ENCODE results near the gene SRRM3.
A peak's percentile ranks its signal among the peaks of the same experiment; 100 is the strongest.
"Not testable (repeated sequence)": the region's sequence is repeated elsewhere in the genome, so short reads cannot be mapped to it uniquely, and the experiment has no call there.

SRRM3 gene

DNA sequence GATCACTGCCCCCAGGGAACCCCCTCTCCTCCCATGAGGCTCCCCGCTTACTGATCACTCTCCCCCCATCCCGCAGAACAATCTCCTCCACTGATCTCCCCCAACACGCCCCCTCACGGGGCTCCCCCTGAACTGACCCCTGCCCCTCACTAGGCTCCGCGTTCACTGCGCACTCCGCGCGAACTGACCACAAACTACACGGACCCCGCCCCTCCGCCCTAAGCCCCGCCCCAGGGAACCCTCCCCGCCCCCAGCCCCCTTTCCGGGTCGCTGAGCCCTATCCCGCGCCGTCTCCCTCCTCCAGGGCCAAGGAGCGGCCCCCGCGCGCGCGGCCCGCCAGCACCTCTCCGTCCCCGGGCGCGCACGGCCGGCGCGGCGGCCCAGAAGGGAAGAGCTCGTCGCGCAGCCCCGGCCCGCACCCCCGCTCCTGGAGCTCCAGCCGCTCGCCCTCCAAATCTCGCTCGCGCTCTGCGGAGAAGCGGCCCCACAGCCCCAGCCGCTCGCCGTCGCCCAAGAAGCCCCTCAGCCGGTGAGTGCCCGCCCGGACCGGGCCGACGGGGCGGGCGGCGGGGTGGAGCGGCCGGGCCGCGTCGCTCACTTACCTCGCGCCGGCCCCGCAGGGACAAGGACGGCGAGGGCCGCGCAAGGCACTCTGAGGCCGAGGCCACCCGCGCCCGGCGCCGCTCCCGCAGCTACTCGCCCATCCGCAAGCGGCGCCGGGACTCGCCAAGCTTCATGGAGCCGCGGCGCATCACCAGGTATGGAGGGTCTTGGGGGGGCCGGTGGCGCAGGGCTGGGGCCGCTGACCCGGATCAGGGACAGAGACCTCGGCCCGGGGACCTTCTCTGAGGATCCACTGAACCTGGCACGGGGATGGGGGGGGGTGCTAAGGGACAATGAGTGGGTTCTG, 80.9 kb downstream of the SRRM3 start:
- TF ChIP-seq, protein P1, sequence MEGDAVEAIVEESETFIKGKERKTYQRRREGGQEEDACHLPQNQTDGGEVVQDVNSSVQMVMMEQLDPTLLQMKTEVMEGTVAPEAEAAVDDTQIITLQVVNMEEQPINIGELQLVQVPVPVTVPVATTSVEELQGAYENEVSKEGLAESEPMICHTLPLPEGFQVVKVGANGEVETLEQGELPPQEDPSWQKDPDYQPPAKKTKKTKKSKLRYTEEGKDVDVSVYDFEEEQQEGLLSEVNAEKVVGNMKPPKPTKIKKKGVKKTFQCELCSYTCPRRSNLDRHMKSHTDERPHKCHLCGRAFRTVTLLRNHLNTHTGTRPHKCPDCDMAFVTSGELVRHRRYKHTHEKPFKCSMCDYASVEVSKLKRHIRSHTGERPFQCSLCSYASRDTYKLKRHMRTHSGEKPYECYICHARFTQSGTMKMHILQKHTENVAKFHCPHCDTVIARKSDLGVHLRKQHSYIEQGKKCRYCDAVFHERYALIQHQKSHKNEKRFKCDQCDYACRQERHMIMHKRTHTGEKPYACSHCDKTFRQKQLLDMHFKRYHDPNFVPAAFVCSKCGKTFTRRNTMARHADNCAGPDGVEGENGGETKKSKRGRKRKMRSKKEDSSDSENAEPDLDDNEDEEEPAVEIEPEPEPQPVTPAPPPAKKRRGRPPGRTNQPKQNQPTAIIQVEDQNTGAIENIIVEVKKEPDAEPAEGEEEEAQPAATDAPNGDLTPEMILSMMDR (IDR thresholded peaks at IDR 0.05): no peak
- Histone ChIP-seq H3K27ac (peak overlapping the region in 1 of 2 donors; percentile 67), H3K4me3 (peak overlapping the region; percentile 84)
- DNase-seq (ENCODE audit: low spot score): no peak

DNA sequence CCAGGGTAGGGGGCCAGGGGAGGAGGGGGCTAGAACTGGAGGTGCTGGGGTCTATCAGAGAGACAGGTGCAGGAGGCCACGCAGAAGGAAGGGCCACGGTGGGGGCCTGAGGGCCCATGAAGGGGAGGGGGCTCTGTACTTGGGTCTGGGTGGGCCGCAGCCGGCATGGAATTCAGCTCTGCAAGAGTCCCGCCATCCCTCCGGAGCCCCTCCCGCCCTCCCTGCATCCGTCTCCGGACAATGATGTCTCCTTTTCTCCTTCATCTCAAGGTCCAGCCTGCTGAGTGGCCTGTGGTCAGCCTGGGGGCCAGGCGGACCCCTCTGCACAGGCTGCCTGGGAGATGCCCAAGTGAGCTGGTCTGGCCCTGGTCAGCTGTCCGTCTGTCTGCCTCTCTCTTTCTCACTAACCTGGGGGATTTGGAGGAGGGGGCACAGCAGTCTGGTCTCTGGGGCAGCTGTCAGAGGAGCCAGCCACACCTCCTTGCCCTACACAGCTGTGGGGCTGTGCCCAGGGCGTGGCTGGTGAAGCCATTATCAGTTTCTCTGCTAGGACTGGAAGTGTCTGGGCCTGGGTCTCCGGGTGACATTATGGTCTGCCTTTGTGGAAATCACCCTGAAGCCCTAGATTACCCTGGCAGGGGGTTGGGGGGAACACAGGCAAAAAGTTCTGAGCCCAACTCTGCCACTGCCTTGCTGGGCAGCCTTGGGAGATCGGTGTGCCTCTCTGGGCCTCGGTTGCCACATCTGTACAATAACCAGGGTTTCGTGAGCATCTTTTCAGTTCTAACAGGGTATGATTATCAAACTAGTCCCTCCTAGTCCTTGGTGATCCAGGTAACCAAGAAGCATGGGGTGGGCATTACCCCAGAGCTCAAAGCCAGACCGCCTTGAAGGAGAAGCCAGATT, 81.8 kb downstream of the SRRM3 start:
- DNase-seq (ENCODE audit: low spot score): no peak
- Histone ChIP-seq H3K27ac (peak overlapping the region in 1 of 2 donors; percentile 67), H3K4me3 (peak overlapping the region; percentile 84)
- TF ChIP-seq, protein P1 (IDR thresholded peaks at IDR 0.05): no peak

DNA sequence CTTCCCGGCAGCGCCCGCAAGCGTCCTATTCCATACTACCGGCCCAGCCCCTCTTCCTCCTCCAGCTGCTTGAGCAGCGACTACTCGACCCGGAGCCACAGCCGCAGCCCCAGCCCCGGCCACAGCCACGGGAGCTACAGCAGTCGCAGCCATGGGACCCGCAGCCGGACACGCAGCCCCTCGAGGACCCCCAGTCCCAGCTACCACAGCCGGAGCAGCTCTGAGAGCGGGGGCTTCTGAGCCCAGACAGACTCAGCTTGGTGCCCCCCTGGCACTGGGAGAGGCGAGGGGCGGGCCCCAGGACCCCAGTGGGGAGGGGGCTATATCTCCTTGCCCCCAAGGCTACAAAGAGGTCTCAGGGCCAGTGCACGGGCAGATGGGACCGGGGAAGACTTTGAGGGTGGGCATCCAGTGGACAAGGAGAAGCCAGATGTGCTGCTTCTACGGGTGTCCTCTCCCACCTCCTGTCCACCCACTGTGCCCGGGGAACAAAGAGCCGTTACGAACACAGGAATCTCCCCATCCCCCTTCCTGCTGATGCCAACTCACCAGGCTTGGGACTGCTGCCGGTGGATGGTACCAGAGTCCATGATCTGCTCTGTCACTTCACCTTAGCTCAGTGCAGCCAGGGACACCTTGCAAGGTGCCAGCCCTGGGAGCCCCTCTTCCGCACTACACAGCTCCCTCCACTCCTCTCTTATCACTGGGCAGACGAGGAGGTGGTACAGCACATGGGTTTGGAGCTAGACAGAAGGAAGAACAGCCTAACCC, 84.1 kb downstream of the SRRM3 start:
- TF ChIP-seq, protein P1 (IDR thresholded peaks at IDR 0.05): no peak
- no peak for DNase-seq (ENCODE audit: low spot score)
- no peak overlapping the region for H3K4me3 ChIP-seq
- no peak overlapping the region for H3K27ac ChIP-seq

DNA sequence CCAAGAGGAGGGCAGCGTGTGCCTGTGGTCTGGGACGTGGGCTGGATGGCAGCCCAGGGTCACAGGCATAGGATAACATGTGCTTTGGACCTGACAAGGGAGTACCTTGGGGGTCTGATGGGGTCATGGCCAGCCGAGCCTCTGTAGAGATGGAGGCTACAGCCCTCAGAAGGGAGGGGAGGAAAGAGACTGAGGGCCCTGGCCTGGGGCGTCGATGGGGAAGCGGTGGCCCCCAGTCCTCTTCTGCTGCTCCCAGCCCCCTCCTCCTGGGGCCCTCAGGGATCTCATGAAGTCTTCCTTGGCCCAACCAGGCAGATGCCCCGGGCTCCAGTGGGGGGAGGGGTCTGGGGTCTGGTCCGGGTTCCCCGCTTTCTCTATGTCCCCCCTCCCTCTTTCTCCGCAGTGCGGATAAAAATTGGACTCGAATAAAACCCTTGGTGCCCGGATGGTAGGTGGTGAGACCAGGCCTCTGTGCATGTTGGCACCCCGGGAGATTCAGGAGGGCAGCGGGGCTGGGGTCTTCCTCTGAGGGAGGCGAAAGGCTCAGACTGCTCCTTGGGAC, 85.2 kb downstream of the SRRM3 start:
- TF ChIP-seq, protein P1 (IDR thresholded peaks at IDR 0.05): no peak
- Histone ChIP-seq H3K27ac (no peak overlapping the region), H3K4me3 (no peak overlapping the region)
- peak; percentile 63 for DNase-seq (ENCODE audit: low spot score)

DNA sequence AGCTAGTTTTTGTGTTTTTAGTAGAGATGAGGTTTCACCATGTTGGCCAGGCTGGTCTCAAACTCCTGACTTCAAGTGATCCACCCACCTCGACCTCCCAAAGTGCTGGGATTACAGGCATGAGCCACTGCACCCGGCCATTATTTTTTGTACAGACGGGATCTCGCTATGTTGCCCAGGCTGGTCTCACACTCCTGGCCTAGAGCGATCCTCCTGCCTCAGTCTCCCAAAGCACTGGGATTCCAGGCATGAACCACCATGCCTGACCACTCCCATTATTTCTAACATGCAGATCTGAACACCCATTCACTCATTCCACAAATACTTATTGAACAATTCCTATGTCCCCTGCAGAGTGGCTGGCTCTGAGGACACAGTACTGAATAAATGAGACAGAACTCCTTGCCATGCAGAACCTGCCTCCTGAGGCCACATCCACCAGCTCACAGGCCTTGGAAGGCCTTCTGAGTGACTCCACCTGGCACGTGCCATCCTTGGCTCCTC, 89.2 kb downstream of the SRRM3 start:
- not testable (repeated sequence) for H3K4me3 ChIP-seq; DNase-seq (ENCODE audit: low spot score)
- peak overlapping the region; percentile 95 to 96 for H3K27ac ChIP-seq

DNA sequence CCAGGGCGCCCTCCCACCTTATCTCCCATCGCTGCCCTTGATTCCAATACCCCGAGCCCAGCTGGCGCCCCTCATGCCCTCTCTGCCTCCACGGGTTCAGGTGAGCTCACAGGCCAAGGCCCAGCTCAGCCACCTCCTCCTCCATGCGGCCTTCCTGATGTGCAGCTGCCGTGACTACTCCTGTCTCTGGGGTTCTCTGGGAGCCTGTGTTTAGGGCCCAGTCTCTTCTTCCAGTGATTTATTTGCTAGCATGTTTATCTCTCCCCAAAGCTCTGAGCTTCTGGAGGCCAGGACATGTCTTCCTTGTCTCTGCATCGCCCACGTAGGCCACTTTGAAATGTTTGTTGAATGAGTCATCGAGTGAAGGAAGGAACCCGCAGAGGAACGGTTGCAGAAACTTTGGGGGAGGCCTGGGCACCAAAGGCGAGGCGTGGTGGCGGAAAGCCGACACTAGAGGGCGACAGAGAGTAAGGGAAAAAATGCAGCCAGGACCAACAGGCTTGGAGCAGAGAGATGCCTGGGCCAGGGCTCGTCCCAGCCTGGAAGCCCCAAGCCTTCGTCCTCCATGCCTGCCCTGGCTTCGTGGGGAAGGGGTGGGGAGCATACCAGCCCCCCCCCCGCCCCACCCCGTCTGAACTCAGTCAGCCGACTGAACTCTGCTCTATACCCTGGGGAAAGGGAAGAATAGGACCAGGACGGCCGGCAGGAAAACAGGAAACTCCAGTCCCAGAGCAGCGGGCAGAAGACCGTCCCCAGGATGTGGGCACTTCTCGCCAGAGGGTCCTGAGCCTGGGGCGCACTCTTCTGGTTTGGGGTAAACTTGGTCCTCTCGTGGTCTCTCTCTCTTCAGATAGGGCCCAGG, 89.9 kb downstream of the SRRM3 start:
- Histone ChIP-seq H3K27ac (peak overlapping the region; percentile 95 to 96), H3K4me3 (peak overlapping the region; percentile 63)
- peak; percentile 98 for DNase-seq (ENCODE audit: low spot score)
- TF ChIP-seq, protein P1 (IDR thresholded peaks at IDR 0.05): peak; percentile 84
